ENCODE measurements around the gene ADCK1. TPM values are rescaled to one million over a fixed set of nuclear protein-coding genes. Genes with fewer than 3 reads are reported as not detected.
A peak's percentile ranks its signal among the peaks of the same experiment; 100 is the strongest.

The ADCK1 gene
- total RNA-seq, 1 experiment from 2014 or later: 5.7 TPM

- Histone ChIP-seq H3K9me3 (ENCODE audit: low read length) (no peaks in the 10 kb centered on the region), H3K27me3 (ENCODE audit: low read length) (peaks cover 13% of the 10 kb centered on the region; the same call in 1 of the 2 replicates), H3K4me3 (ENCODE audit: low read length) (peak overlapping the region; percentile 57), H3K4me1 (ENCODE audit: insufficient read depth, low read length) (no peaks in the 10 kb centered on the region), H3K9ac (ENCODE audit: low read length) (no peak overlapping the region), H3K79me2 (ENCODE audit: low read length) (no peaks in the 10 kb centered on the region), H4K20me1 (ENCODE audit: low read length) (no peaks in the 10 kb centered on the region), H3K36me3 (ENCODE audit: low read depth, low read length) (no peaks in the 10 kb centered on the region), H3K4me2 (ENCODE audit: low read length) (peak overlapping the region; percentile 80), H2AFZ (ENCODE audit: low read length) (peak overlapping the region; percentile 67), H3K9me2 (replicated peaks; ENCODE audit: low read length) (no peaks in the 10 kb centered on the region), H3F3A (ENCODE audit: low read length, unreplicated experiment) (no peaks in the 10 kb centered on the region), H3K27ac (ENCODE audit: low read length) (no peak overlapping the region)
- peak; percentile 81 for ATAC-seq
- no peak for TF ChIP-seq CTCF (conservative IDR thresholded peaks at IDR 0.05; ENCODE audit: low read depth, low read length)
- TF ChIP-seq EZH2phosphoT487 (IDR thresholded peaks at IDR 0.05; ENCODE audit: borderline replicate concordance, low read length): no peak
- TF ChIP-seq EZH2 (IDR thresholded peaks at IDR 0.05; ENCODE audit: low read length, unreplicated experiment): no peak
- ChIA-PET CTCF (no interaction called here), POLR2A (ENCODE audit: unreplicated experiment) (no interaction called here)
- intact Hi-C loops (cut with micrococcal nuclease): no loop called here
- DNase-seq: peak; percentile 16
- BruUV-seq (replicated peaks): no TSS peak
Measured at GRCh38 chr14:77965919-77966435, 166.1 kb downstream of the ADCK1 start.

- intact Hi-C loops (cut with micrococcal nuclease): no loop called here
- no TSS peak for BruUV-seq (replicated peaks)
- CTCF ChIA-PET: no interaction called here
Measured at GRCh38 chr14:77967110-77967509, 167.2 kb downstream of the ADCK1 start.

More at GRCh38 chr14:77967110-77967509, 167.2 kb downstream of the ADCK1 start:
- H3K9me2 ChIP-seq (replicated peaks; ENCODE audit: low read length): no peaks in the 10 kb centered on the region
- DNase-seq: no peak
- no peak overlapping the region for H3K4me2 ChIP-seq (ENCODE audit: low read length)
- H3K79me2 ChIP-seq (ENCODE audit: low read length): no peaks in the 10 kb centered on the region
- no peak for ATAC-seq
- H3K4me3 ChIP-seq (ENCODE audit: low read length): no peak overlapping the region
- POLR2A ChIA-PET (ENCODE audit: unreplicated experiment): no interaction called here
- peaks cover 13% of the 10 kb centered on the region; the same call in 1 of the 2 replicates for H3K27me3 ChIP-seq (ENCODE audit: low read length)
- no peaks in the 10 kb centered on the region for H3K4me1 ChIP-seq (ENCODE audit: insufficient read depth, low read length)
- no peaks in the 10 kb centered on the region for H3F3A ChIP-seq (ENCODE audit: low read length, unreplicated experiment)
- H3K36me3 ChIP-seq (ENCODE audit: low read depth, low read length): no peaks in the 10 kb centered on the region
- H3K9ac ChIP-seq (ENCODE audit: low read length): no peak overlapping the region
- H4K20me1 ChIP-seq (ENCODE audit: low read length): no peaks in the 10 kb centered on the region
- H3K9me3 ChIP-seq (ENCODE audit: low read length): no peaks in the 10 kb centered on the region
- H2AFZ ChIP-seq (ENCODE audit: low read length): no peak overlapping the region
- H3K27ac ChIP-seq (ENCODE audit: low read length): no peak overlapping the region
- TF ChIP-seq EZH2phosphoT487 (IDR thresholded peaks at IDR 0.05; ENCODE audit: borderline replicate concordance, low read length): no peak
- TF ChIP-seq EZH2 (IDR thresholded peaks at IDR 0.05; ENCODE audit: low read length, unreplicated experiment): no peak
- no peak for TF ChIP-seq CTCF (conservative IDR thresholded peaks at IDR 0.05; ENCODE audit: low read depth, low read length)
